Chondrocyte (in vitro differentiated cells): ENCODE results near the gene SEMA6B. TPM values are rescaled to one million over a fixed set of nuclear protein-coding genes. Genes with fewer than 3 reads are reported as not detected.

ENCODE experiments used
- DNase-seq: peaks from one replicate; pipeline ENCODE4 v3.0.0; 2021; ENCODE audit warnings: mixed read lengths, low spot score
- H3K27ac Mint-ChIP-seq: one replicate; pipeline ENCODE4 v1.8.0; 2021; ENCODE audit warnings: mild to moderate bottlenecking, moderate library complexity, mixed read lengths; ENCODE audit not compliant: unreplicated experiment
- H3K27me3 Mint-ChIP-seq: 2 replicates; pipeline ENCODE4 v1.8.0; 2021; ENCODE audit warnings: low read depth, mixed read lengths
- H3K36me3 Mint-ChIP-seq: 2 replicates; pipeline ENCODE4 v1.8.0; 2021; ENCODE audit warnings: low read depth, mixed read lengths
- H3K4me1 Mint-ChIP-seq: 2 replicates; pipeline ENCODE4 v1.8.0; 2021; ENCODE audit warnings: low read depth, mild to moderate bottlenecking, mixed read lengths
- H3K4me3 Mint-ChIP-seq: one replicate; pipeline ENCODE4 v1.8.0; 2021; ENCODE audit warnings: mild to moderate bottlenecking, moderate library complexity, mixed read lengths; ENCODE audit not compliant: unreplicated experiment
- H3K9me3 Mint-ChIP-seq: 2 replicates; pipeline ENCODE4 v1.8.0; 2021; ENCODE audit warnings: low read depth, mixed read lengths
- CTCF ChIP-seq: fragments of 200-600 bp; sonication (generic); IDR thresholded peaks from 2 replicates; pipeline ENCODE4 v1.5.0; 2021; ENCODE audit warnings: antibody characterized with exemption, mild to moderate bottlenecking, moderate library complexity
- total RNA-seq: library from RNA; stranded (reverse); gene quantifications from 3 replicates; pipeline ENCODE4 v1.2.1, GENCODE V29; 2021

Gene SEMA6B
- total RNA-seq, 1 donor from 2014 or later = 4.2 TPM

GRCh38 chr19:4499855-4500254 lies 59.6 kb downstream of the SEMA6B start:
- H3K9me3 Mint-ChIP-seq = no peaks in the 10 kb centered on the region
- no peak for TF ChIP-seq CTCF
- H3K27ac Mint-ChIP-seq = no peak overlapping the region
- H3K27me3 Mint-ChIP-seq = no peaks in the 10 kb centered on the region
- peaks cover 8% of the 10 kb centered on the region for H3K36me3 Mint-ChIP-seq
- H3K4me3 Mint-ChIP-seq = no peak overlapping the region
- no peaks in the 10 kb centered on the region for H3K4me1 Mint-ChIP-seq
- DNase-seq = no peak

DNA sequence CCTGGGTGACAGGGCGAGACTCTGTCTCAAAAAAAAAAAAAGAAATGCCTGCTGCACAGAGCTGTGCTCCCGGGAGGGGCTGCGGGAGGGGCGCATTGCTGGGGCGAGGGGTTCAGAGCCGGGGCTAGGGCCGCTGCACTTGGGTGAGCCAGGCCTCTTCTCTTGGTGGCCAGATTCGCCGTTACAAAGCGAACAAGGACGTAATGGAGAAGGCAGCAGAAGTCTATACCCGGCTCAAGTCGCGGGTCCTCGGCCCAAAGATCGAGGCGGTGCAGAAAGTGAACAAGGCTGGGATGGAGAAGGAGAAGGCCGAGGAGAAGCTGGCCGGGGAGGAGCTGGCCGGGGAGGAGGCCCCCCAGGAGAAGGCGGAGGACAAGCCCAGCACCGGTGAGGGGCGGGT lies 60.2 kb downstream of the SEMA6B start:
- Mint-ChIP-seq H3K36me3 (peaks cover 10% of the 10 kb centered on the region), H3K4me3 (no peak overlapping the region), H3K4me1 (no peaks in the 10 kb centered on the region), H3K27me3 (no peaks in the 10 kb centered on the region), H3K27ac (no peak overlapping the region), H3K9me3 (no peaks in the 10 kb centered on the region)
- no peak for TF ChIP-seq CTCF
- DNase-seq = no peak

- DNase-seq = no peak
- no peaks in the 10 kb centered on the region for H3K4me1 Mint-ChIP-seq
- no peaks in the 10 kb centered on the region for H3K9me3 Mint-ChIP-seq
- H3K36me3 Mint-ChIP-seq = peaks cover 10% of the 10 kb centered on the region
- no peaks in the 10 kb centered on the region for H3K27me3 Mint-ChIP-seq
- no peak overlapping the region for H3K4me3 Mint-ChIP-seq
- no peak for TF ChIP-seq CTCF
- no peak overlapping the region for H3K27ac Mint-ChIP-seq
Measured at GRCh38 chr19:4498694-4499093, 60.8 kb downstream of the SEMA6B start.

DNA sequence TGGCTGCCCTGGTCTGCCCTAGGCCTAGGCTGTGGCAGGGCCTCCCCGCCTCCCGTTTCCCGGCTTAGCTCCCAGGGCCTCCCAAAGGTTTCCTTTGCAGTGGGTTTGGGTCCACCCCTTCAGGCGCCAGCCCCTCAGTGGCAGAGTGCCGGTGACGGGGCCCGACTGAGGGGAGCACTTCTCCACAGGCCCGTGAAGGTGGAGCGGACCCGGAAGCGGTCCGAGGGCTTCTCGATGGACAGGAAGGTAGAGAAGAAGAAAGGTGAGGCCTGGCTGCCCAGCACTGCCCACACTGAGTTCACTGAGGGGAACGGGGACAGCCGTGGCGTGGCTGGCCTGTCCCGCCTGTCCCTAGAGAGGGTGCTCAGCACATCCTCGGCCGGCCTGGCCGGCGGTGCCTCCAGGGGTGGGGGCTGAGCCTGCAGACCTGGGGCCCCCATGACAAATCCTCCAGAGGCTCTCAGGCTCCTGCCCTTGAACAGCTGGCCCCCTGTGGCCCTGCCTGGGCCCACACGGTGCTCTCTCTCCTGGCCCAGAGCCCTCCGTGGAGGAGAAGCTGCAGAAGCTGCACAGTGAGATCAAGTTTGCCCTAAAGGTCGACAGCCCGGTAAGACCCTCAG lies 61.6 kb downstream of the SEMA6B start:
- no peaks in the 10 kb centered on the region for H3K9me3 Mint-ChIP-seq
- H3K27ac Mint-ChIP-seq = no peak overlapping the region
- no peak for DNase-seq
- TF ChIP-seq CTCF = no peak
- H3K36me3 Mint-ChIP-seq = peaks cover 10% of the 10 kb centered on the region
- H3K27me3 Mint-ChIP-seq = no peaks in the 10 kb centered on the region
- no peak overlapping the region for H3K4me3 Mint-ChIP-seq
- H3K4me1 Mint-ChIP-seq = no peaks in the 10 kb centered on the region

DNA sequence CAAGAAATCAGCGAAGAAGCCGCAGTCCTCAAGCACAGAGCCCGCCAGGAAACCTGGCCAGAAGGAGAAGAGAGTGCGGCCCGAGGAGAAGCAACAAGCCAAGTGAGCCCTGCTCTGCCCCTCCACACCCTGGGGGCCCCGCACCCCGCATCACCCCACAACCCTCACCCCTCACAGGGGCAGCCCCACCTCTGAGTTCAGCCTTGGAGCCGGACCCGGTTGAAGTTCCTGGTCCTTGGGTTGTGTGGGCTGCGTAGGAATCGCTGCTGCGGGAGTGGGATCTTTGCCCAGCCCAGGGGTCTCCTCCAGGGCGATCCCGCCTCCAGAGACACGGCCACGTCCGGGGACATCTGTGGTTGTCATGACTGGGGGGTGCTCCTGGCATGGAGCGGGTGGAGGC lies 63.2 kb downstream of the SEMA6B start:
- Mint-ChIP-seq H3K4me1 (no peaks in the 10 kb centered on the region), H3K27ac (no peak overlapping the region), H3K27me3 (no peaks in the 10 kb centered on the region), H3K36me3 (peaks cover 10% of the 10 kb centered on the region), H3K4me3 (no peak overlapping the region), H3K9me3 (no peaks in the 10 kb centered on the region)
- no peak for TF ChIP-seq CTCF
- no peak for DNase-seq
